DMS 273 treated with DMSO at 0.1 percent for 48 hours (cell line): ENCODE data around the gene NACC2.
"Not testable (repeated sequence)": the region's sequence is repeated elsewhere in the genome, so short reads cannot be mapped to it uniquely, and the experiment has no call there.

Source experiments
- DNase-seq: peaks from one replicate; lab custom pipeline; 2025; lab: John Stamatoyannopoulos, UW

The NACC2 gene

DNA sequence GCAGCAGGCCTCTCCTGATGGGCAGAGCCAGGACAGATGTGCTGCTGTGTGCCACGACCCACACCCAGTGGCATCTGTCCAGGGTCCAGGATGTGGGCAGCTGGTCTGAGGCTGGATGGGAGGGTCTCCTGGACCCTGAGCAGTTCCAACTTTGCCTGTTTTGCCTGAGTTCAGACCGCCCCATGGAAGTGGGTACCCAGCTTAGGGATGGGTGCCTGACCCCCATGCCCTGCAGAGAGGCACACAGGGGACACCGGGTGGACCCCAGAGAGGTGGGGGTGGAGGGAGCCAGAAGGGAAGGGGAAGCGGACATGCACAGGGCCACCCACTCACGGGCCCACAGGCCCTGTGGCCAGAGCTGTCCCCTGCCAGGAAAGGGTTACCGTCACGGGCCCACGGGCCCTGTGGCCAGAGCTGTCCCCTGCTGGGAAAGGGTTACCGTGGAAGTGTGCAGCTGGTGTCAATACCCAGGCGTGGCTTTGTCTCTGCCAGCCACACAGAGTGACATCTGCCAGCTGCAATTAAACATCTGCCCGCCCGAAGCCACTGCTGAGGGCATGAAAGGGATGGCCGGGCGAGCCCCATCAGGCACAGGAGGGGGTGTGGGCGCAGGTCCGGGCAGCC is 50.0 kb downstream of the NACC2 start:
- no peak for DNase-seq

DNA sequence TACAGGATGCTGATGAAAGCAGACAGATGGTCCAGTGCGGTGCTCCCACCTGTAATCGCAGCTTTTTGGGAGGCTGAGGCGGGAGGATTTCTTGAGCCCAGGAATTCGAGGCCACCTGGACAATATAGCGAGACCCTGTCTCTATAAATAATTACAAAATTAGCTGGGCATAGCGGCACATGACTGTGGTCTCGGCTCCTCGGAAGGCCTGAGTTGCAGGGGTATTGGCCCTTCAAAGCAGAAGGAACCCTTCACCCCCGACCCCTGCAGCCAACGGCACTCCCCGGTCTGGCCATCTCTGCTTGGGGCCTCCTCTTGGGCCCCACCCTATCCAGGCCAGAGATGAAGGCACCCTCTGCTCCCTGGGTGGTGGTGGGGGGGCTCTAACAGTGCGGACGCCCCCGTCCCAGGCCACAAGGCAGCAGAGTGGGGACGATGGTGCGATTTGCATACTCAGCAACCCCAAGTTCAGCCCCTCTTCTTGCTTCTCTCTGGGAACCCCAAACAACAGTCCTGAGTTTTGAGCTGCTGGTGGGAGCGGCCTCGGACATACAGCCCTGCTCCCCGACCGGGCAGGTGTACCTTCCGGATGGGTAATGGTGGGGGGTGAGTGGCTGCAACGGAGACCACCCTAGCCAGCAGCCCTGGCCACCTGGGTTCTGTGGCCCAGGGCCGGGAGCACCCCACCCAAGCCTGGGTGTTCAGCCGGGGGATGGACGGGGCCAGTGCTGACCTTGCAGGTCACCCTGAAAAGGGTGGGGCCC is 50.7 kb downstream of the NACC2 start:
- DNase-seq, result no peak

DNA sequence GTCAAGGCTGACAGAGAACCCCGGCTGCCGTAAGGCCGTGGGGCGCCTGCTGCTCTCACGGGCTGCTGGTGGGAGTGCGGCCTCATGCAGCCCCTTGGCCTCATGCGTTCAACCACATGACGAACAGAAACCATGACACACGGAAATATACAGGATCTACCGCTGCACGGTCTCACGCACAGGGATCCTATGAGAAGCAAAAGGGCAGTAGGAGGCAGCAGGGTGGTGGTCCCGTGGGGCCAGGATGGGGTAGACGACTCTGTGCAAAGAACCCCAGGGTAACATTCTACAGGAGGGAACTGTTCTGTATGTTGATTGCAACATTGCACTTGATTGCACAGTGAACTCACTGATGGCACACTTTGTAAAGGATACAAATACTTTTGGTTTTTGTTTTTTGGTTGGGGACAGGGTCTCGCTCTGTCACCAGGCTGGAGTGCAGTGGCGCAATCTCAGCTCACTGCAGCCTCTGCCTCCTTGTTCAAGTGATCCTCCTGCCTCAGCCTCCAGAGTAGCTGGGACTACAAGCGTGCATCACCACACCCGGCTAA is 51.6 kb downstream of the NACC2 start:
- DNase-seq, result no peak

DNA sequence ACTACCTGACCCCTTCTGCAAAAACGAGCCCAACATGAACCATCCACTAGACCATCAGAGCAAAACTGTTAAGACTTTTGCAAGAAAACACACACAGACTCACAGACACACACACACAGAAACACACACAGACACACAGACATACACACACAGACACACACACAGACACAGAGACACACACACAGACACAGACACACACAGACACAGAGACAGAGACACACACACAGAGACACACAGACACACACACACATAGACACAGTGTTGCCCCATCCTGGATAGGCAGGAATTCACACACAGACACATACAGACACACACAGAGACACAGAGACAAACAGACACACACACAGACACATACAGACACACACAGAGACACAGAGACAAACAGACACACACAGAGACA is 52.5 kb downstream of the NACC2 start:
- no peak for DNase-seq

DNA sequence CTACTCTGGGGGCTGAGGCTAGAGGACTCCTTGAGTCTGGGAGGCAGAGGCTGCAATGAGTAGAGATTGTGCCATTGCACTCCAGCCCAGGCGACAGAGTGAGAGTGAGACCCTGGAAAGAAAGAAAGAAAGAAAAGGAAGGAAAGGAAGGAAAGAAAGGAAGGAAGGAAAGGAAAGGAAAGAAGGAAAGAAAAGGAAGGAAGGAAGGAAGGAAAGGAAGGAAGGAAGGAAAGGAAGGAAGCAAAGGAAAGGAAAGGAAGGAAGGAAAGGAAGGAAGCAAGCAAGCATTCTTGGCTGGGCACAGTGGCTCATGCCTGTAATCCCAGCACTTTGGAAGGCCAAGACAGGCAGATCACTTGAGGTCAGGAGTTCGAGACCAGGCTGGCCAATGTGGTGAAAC is 54.2 kb downstream of the NACC2 start:
- not testable (repeated sequence) for DNase-seq

DNA sequence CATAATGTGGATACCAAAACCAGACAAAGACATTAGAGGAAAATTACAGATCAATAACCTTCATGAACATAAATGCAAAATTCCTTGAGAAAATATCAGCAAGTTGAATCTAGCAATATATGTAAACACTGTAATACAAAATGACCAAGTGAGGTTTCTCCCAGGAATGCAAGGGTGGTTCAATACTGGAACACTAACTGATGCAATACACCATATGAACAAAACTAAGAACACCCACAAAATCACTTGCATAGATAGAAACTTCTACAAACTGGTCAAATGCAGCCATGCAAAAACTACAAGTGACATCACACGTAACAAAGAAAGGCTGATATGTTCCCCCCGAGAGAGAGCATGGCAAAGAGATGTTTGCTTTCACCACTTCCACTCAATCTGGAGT is 55.6 kb downstream of the NACC2 start:
- DNase-seq, result no peak

DNA sequence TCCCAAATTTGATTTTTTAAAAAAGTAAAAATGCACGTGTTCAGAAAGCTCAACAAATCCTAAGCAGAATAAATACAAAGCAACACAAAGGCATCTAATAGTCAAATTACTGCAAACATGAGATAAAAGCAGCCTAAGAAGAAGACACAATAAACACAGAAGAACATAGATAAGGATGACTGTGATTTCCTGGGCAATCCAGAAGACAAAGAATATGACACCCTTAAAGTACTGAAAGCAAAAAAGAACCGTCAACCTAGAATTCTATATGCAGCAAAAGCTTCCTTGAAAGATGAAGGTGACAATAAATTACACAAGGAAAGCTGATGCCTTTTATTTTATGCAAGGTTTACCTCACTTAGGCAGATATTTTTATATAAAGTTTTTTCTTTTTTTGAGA is 58.2 kb downstream of the NACC2 start:
- no peak for DNase-seq

DNA sequence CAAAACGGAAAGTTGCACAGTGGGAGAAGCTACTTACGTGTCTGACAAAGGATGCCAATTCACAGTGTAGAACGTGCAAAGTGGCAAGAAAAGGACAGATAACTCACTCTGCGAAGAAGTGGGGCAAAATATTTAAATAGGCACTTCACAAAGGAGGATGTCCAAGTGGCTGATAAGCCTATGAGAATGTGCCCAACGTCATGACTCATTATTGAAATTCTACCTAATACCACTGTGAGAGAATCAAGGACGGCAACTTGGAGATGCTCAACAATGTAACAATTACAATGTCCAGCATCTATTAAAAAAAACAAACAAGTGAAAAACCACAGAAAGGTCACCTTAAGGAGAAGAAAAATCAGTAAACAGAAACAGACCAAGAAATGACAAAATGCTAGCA is 59.0 kb downstream of the NACC2 start:
- DNase-seq, result no peak

DNA sequence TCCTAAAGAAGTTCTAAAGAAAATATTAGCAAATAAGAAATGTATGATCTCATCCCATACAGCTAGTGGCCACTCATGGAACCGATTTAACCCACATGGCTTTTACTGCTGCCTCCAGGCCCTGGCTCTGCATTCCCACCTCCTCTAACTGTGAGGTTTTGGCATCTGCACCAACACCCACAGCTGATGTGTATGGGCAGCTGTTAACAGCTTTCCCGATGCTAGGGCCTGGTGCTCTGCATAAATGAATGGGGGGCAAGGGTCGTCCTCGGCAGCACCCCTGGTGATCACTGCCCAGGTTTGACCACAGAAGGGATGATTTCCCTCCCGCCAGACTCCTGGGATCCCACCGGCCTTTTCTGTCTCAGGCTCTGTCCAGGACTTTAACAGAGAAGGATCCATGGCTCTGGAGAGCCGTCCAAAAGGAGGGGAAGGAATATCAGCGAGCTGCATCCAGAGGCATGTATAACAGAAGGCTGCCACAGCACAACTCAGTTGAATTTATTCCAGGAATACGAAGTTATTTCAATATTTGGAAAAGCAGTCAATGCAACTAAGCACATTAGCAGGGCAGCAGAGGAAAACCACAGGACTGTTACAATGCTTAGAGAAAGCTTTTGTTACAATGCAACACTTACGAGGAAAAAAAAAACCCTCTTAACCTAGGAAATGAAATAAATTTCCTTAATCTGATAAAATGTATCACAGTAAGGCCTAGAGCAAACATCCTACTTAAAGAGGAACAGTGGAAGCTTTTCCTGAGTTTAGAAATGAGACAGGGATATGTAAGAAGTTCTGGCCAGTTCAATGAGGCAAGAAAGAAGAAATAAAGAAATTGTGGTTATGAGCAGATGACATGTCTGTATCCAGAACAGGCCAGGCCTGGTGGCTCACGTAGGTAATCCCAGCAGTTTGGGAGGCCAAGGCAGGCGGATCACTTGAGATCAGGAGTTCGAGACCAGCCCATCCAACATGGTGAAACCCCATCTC is 63.1 kb downstream of the NACC2 start:
- DNase-seq, result no peak

DNA sequence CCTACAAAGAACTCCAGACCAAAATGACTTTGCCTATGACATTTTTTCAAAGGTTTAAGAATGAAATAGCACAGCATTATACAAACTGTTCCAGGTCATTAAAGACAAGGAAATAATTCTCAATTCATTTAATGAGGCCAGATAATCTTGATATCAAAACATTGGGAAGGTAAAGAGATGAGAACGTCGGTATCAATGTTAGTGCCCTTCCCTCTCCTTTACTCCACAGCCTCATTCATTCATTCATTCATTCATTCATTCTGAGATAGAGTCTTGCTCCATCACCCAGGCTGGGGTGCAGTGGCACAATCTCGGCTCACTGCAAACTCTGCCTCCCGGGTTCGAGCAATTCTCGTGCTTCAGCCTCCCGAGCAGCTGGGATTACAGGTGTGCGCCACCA is 64.0 kb downstream of the NACC2 start:
- no peak for DNase-seq

DNA sequence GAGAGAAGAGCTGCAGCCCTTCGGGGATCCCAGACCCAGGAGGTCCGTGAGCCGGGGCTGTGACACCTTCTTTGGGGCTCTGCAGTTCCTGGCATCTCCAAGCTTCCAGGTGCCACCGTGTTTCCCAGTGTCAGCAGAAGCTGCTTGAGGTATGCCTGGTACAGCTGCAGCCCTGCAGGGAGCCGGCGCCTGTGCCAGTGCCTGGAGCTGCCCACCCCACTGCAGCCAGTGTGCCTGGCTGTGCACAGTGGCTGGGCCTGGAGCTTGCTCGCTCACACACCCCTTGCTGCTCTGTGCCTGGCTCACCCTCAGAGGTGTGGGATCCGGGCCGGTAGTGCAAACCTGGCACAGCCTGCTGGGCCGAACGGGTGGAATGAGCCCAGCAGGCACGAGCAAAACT is 65.5 kb downstream of the NACC2 start:
- DNase-seq, result no peak

DNA sequence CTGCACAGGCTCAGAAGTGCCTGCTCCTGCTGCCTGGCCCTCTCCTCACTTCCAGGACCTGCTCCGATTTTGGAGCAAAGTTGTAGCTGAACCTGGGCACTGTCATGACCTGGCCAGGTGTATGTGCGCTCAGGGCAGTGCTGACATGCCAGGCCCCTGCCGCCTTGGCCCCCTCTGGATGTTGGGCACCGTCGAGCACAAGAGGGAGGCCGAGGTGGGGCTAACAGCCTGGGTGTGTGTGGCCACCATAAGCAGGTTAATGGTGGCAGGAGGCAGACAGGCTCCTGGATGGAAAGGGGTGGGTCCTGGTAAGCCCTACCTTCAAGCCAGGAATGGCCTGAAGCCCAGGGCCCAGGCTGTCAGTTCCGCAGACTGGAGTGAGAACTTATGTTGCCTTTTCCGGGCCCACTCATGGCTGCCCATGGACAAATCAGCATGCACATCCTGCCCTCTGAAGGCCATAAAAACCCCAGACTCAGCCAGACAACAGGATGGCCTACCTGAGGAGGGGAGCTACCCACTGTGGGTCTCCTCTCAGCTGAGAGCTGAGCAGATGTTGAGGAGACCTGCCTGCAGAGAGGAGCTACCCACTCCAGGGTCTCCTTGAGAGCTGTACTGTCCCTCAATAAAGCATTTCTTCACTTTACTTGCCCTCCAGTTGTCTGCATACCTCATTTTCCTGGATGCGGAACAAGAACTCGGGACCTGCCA is 66.2 kb downstream of the NACC2 start:
- no peak for DNase-seq

DNA sequence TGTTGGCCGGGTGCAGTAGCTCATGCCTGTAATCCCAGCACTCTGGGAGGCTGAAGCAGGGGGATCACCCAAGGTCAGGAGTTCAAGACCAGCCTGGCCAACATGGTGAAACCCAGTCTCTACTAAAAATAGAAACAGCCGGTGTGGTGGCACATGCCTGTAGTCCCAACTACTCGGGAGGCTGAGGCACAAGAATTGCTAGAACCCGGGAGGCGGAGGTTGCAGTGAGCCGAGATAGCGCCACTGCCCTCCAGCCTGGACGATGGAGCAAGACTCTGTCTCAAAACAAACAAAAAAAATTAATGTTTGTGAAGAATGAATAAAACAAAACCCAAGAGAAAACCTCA is 68.2 kb downstream of the NACC2 start:
- not testable (repeated sequence) for DNase-seq

DNA sequence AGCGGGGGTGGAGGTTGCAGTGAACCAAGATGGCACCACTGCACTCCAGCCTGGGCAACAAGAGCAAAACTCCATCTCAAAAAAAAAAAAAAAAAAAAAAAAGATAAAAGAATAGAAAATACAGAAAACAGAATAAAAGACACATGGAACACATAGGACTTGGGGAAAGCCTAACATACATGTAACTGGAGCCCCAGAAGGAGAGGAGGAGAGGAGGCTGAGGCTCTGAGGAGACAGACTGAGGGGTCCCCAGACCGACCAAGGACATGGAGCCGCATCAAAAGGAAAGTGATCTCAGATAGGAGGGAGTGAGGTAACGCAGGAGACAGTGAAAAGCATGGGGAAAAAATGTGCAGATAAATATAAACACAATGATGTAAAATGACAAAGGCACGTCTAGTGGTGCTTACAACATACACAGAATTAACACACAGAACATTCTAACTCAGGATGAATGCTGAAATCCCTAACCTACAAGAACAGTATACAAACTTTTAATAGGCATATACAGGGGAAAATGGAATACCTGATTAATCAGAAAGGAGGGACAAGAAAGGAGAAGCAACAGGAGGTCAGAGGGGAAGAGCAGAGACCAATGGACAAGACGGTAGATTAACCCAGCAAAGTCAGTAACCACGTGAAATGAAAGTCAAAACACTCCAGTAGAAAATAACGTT is 68.7 kb downstream of the NACC2 start:
- DNase-seq, result no peak

DNA sequence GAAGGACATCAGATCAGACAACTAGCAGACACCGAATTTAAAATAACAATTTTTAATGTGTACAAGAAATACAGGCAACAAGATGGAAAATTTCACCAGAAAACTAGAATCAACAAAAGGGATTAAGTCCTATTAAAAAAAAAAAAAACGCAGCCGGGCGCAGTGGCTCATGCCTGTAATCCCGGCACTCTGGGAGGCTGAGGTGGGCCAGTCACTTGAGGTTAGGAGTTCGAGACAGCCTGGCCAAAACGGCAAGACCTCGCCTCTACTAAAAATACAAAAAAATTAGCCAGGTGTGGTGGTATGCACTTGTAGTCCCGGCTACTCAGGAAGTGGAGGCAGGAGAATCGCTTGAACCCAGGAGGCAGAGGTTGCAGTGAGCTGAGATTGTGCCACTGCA is 69.6 kb downstream of the NACC2 start:
- DNase-seq, result no peak

DNA sequence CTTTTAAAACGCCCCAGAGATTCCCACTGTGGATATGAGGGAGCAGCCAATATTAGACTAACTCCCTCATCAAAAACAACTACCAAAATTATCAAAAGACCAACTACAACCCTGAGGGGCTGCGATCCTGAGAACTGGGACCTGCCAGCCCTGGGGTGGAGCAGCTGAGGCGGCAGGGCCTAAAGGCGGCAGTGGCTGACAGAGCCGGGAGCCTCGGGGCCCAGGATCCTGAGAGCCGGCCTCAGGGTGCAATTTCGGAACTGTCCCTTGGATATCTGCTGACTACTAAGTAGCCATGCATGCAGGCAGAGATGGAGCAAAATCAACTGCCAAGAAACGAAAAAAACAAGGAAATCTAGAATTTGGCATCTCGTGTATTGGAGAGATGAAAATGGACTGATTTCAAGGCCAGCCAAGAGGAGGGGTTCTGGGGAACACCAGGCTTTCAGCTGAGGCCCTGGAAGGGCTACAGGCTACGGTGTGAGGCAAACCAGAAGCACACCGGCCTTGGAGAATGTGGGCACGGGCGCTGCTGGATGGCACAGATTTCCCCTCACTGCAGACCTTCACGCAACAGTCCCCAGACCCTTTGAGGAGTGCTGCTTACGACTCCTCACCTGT is 70.3 kb downstream of the NACC2 start:
- no peak for DNase-seq

DNA sequence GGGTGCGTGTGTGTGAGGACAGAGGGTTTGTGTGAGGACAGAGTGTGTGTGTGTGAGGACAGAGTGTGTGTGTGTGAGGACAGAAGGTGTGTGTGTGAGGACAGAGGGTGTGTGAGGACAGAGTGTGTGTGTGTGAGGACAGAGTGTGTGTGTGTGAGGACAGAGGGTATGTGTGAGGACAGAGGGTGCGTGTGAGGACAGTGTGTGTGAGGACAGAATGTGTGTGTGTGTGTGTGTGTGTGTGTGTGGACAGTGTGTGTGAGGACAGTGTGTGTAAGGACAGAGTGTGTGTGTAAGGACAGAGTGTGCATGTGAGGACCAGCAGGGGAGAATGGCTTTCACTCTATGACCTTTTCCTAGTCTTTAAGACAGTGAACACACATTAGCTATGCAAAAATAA is 70.8 kb downstream of the NACC2 start:
- no peak for DNase-seq

DNA sequence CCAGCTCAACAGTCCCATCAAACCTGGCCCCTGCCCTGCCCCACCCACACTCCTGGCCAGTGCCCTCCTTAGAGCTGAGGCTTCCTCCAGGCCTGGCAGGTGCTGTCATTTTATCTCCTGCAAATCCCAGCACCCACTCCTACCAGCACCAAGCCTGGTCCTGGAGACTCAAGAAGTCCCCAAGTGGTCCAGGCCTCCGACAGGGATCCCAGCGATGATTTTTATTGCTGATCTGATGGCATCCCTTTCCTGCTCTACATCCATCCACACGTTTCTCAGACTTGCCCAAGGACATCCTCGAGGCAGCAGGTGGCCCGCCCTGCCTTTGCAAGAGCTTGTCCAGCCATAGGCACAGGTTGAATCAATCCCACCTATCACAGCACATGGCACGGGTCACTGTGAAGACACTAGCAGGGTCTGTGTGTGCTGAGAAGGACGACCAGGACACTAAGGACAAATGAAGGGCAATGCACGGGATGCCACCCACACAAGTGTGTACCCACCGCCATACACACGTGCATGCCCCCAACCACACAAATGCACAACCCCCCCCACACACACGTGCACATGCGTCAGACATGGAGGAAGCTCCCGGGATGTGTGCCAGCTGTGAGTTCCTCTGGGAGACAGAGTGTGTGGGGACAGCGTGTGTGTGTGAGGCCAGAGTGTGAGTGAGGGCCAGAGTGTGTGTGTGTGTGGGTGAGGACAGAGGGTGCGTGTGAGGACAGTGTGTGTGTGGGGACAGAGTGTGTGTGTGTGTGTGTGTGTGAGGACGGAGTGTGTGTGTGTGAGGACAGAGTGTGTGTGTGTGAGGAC is 71.5 kb downstream of the NACC2 start:
- DNase-seq, result no peak

DNA sequence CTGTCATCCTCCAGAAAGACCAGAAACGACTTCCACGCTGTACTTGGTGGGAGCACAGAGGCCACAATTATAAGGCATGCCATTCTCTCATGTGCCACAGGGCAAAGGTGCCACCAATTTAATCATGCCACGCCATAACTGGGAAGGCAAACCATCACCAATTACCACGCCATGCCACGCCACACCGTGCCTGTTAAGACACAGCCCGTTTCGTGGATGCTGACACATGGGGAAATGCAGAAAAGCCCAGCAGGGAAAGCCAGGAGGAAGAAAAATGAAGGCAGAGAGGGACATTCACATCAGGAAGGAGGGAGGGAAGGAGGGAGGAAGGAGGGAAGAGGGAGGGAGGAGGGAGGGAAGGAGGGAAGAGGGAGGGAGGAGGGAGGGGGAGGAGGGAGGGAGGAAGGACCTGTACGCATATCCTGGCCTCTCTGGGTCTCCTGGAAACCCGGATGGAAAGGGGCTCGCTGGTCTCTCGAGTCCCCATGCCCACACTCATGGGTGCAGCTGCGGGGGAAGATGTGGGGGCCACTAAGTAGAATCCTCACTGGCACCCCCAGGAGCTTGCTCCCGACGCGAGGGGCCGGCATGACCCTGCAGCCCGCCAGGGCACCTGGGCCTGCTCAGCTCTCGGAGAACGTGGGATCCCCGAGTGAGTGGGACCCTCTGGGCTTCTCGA is 72.2 kb downstream of the NACC2 start:
- DNase-seq, result no peak
